SK-MEL-5 (cell line): Measurements from ENCODE around the gene RNU6-1. TPM values are rescaled to one million over a fixed set of nuclear protein-coding genes. Genes with fewer than 3 reads are reported as not detected.

Experiments used
- DNase-seq: peaks from one replicate; pipeline ENCODE4 v3.0.0-alpha.2; 2016; ENCODE audit warnings: low read depth, low spot score
- in situ Hi-C: cut with HindIII; loops from 2 replicates; pipeline ENCODE4 v1.10.0; 2016; ENCODE audit warnings: low sequenced_read_pairs, high pct_unique_total_duplicates, low pct_unique_long_range_greater_than_20kb
- total RNA-seq: library from RNA; depleted of rRNA; stranded (reverse); fragments of >200 nt; shearing (Covaris generic); gene quantifications from 2 replicates; pipeline ENCODE4 v1.2.3, GENCODE V29; 2014

Gene RNU6-1
- total RNA-seq, 1 experiment from 2014 or later, result not detected

DNA sequence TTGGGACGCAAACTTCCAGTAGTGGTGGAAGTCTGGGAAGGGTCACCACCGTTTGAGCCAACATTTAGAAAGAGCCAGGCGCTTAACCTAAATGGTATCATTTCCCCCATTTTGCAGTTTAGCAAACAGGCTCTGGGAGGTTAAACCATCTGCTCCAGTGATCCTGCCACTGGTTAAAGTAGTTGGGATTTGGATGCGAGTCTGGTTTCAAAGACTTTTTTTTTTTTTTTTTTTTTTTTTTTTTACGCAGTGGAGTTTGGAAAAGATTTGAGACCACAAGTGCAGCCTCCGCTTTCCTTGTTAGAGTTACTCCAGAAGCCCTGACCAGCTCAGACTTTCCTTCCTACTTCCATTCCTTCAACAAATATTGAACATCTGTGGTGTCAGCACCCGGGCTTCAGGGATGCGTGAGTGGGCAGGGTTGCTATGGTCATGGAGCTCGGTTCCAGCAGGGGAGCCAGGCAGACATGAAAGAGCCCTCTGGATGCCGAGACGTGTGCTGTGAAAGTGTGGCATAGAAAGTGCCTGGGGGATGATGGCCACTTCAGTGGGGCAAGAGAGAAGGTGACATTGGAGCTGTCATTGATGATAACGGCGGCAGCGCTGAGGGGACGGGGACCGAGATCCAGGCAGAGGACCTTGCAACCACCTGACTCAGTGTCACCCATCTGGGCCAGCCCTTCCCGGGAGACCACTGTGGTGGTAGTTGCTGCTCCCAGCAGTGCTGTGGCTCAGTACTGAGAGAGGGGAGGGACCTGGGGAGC lies 1.1 kb upstream of the RNU6-1 start:
- peak; percentile 43 for DNase-seq
- in situ Hi-C loops, result no loop called here

DNA sequence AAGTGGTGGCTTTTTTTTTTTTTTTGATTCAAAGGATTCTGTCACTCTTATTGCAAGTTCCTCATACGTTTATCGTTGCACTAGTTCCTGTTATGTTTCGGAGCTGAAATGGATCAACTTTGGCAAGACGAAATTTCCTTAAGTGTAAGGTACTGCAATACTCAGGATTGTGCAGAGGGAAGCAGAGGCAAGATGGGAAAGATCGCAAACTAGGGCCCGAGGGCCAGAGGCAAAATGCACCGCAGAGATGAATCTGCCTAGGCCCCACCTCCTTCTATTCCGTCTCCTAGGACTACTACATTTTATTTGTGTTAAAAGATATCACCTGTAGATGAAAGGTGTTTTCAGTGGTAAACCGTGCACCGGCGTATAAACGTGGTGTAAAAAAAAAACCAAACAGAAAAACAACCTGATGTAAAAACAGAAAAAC lies 331 bp downstream of the RNU6-1 start:
- DNase-seq, result peak; percentile 70
- in situ Hi-C loops, result no loop called here

- in situ Hi-C loops, result no loop called here
- no peak for DNase-seq
These were observed 984 bp downstream of the RNU6-1 start for GRCh38 chr15:67838789-67839332.

DNA sequence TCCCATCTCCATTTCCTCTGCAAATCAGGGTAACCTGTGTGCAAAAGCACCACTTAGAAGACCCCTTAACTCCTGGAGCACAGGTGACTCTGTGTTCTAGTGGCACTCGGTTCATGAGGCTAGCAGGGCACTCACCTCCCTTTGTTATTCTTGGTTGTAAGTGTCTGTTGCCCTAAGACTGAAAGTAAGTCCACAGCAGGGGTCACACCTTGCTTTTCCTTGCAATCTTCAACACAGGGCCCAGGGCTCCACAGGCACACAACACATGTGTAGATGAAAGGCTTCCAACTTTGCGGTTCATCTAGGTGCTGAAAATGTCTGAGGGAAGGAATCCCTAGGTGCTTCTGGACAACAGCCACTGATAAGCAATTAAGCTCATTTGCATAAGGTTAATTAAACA lies 2.9 kb downstream of the RNU6-1 start:
- in situ Hi-C loops, result no loop called here
- no peak for DNase-seq

- in situ Hi-C loops, result no loop called here
- DNase-seq, result peak; percentile 51
These were observed 3.4 kb downstream of the RNU6-1 start for GRCh38 chr15:67836477-67836876.

DNA sequence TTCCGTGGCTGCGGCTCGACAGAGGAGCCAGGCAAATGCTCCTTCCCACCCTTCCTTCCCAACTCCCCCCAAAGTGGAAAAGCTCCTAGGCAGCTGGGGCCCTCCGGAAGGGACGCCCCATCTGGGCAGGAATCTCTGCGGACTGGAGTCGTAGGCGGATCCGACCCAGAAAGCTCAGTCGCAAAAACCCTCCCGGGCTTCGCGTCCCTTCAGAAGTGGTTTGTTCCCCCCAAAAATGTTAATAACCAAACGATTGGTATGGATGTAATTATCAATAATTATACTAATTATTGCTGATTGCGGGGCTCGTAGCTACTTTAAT lies 3.8 kb downstream of the RNU6-1 start:
- in situ Hi-C loops, result no loop called here

GRCh38 chr15:67835297-67836133 lies 4.3 kb downstream of the RNU6-1 start:
- no peak for DNase-seq
- in situ Hi-C loops, result no loop called here

More for the DNA sequence above, 3.8 kb downstream of the RNU6-1 start:
- no peak for DNase-seq

DNA sequence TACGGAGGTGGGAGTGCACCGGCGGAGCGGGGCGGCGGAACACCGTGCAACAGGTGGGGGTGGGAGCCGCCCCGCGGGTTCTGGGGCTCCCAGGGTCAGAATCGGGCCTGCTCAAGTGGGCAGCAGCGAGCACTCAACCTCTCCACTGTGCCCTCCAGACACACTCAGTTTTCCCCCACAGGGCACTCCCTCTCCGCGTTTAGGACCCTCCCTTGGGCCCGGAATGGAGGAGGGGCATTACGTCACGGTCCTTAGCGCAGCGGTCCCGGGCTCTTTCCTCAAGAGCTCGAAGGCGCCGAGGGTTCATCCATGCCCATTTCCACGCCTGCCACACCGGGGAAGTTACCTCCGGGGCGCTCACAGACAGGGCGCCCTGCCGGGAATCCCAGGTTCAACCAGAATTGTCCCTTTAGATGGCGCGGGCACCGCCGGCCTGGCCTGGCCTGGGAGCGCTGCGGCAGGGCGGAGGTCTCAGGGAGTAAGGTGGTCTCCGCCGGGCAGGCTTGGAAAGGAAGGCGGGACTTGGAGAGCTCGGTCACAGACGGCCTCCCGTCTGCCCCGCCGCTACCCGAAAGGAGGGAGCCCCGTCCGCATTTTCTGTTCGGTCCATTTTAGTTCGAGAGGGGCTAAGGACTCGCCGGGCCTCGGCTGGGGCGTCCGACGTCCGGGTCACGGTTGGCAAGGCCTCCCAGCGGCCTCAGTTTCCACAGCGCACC lies 5.1 kb downstream of the RNU6-1 start:
- no peak for DNase-seq
- in situ Hi-C loops, result no loop called here

DNA sequence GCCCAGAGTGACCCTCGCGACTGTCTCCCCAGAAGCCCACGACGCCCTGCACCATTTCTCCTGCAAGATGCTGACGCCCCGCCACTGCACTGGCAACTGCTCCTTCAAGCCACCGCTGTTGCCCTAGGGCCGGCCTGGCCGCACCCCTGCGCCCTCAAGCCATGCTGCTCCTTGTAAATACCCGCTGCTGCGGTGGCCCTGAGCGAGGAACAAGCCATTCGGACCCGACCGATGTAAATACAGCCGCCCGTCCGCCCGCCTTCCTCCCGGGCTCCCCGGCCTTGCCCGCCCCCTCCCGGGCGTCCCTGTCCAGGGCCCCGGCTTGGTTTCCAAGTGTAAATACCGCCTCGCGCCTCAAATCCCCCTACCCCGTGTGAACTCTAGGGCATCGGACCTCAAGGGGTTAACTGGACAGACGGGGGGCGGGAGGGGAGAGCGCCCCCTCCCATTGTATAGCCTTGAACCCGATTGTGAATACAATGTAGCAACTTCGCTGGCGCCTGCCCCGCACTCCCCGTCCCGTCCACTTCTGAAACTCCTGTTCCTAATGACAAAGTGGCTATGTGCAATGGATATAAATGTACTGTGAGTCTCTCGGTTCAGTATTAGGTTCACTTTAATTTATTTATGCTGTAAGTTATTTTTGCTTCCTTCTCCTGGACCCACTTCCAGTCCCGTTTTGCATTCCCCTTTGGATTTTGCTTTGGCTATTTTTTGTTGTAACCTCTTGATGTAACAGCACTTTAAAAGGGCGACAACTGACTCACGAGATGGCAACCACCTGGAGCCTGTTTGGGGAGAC lies 5.9 kb downstream of the RNU6-1 start:
- in situ Hi-C loops, result no loop called here
- no peak for DNase-seq

GRCh38 chr15:67832897-67833709 lies 6.7 kb downstream of the RNU6-1 start:
- in situ Hi-C loops, result no loop called here
- DNase-seq, result no peak

- in situ Hi-C loops, result no loop called here
- DNase-seq, result peak; percentile 67
These were observed 7.8 kb downstream of the RNU6-1 start for GRCh38 chr15:67832031-67832551.

DNA sequence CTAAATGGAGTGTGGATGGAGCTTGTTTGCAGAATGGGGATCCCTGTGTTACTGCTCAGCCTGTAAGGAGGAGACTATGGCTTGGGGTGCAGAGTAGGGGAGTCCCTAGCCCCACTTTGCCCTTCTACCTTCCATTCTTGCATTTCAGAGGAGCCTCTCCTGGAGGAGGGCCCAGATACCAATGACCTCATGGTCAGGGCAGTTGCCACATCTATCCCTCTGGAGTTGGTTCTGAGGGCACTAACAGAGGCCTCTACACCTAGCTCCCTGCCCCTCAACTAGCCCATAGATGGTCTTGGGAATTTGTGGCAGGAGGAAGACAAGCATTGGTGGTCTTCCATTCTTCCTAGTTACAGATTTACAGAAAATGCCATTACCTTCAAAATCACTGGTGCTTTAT lies 8.5 kb downstream of the RNU6-1 start:
- no peak for DNase-seq
- in situ Hi-C loops, result no loop called here

DNA sequence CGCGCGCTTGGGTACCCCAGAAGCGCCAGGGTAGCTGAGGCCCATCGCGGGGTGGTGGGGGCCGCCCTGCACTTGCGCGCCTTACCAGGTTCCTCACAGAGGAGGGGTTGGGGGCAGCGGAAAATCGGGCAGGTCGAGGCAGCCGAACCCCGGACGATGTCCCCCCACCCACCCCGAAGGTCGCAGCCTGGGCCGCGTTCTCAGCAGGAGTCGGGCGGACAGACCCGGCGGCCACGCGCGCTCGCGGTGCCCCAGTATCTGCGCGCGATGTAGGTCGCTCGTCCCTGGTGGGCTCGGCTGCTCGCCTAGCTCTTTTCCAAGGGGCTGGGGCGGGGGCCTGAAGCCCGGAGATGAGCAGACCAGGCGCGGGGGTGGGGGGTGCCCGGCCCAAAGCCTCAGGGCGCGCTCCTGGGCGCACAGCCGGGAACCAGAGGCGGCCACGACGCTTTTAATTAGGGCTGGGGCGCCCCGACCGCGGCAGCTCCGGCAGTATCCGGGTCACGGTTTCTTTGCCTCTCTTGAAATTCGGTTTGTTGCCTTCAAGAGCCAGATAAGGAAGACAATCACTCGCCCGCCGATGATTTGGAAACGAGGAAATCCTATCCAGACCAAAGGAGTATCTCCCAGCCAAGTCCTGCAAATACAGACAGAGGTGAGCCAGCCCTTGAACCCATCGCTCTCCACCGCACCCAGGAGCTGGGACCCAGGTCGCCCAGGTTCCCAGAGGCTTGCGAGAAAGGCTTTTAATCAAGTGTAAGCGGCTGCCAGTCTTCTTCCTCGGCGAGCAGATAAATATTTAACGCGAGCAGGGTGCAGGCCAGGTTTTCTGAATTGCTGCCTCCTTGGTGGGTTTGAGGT lies 10.0 kb downstream of the RNU6-1 start:
- in situ Hi-C loops, result no loop called here
- no peak for DNase-seq

DNA sequence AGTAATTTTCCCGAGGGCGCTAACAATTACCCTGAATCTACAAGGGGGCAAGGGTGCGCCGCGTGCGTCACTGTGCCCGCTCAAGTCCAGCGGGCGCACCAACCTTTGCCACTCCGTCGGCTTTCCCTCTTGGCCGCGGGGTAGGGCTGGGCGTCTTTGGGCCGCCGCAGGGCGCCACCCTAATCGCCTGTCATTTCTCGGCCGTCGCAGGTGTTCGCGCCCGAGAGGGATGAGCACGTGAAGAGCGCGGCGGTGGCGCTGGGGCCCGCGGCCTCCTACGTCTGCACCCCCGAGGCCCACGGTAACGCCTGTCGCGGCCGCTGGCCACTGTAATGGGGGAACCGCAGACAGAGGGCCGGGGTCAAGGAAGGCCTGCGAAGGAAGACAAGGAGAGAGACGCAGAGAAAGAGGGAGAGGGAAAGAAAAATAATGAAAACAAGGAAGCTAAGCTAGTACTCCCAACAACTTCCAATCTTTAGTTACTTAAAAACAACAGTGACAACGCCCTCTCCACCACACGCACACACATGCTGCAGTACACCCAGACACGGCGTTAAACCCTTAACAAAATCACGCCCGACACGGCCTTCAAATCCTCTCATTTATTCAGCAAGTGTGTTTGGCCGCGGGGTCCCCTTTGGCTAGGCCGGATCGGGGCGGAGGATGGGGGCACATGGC lies 10.7 kb downstream of the RNU6-1 start:
- in situ Hi-C loops, result no loop called here

GRCh38 chr15:67828278-67828968 lies 11.4 kb downstream of the RNU6-1 start:
- in situ Hi-C loops, result no loop called here
- DNase-seq, result no peak

More for the DNA sequence above, 10.7 kb downstream of the RNU6-1 start:
- no peak for DNase-seq
